Measurements from ENCODE around the gene SLC1A7.

DNA sequence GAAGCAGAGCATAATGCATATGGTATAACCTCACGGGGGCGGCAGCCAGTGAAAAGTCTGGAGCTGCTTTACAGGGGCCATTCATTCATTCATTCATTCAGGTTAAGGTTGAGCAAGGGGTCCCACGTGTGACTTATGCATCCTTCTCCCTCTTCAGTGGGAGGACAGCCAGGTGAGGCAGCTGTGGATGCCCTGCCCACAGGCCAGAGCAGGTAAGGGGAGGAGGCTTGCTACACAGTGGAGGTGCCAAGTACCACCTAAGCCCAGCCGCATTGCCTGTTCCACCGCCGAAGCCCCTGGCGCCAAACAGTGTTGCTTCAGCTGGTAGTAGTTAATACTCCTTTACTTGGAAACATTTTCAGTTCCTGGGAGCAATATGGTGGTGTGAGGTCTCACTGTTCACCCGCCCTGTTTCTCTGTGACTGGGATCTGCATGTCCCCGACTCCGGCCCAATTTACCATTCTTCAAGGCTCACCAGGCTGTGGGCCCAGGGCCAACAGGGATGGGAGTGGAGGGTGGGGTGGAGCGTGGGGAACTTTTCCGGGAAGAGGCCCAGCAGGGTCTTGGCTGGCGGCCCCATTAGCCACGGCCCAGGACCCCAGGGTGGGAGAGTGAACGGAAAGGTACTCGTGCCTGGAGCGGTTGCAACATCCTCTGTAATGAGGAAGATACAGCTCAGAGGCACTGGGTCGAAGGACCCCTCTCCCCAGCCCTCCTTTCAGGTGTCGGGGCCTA is 81.1 kb downstream of the SLC1A7 start:
- TF ChIP-seq, protein P1, sequence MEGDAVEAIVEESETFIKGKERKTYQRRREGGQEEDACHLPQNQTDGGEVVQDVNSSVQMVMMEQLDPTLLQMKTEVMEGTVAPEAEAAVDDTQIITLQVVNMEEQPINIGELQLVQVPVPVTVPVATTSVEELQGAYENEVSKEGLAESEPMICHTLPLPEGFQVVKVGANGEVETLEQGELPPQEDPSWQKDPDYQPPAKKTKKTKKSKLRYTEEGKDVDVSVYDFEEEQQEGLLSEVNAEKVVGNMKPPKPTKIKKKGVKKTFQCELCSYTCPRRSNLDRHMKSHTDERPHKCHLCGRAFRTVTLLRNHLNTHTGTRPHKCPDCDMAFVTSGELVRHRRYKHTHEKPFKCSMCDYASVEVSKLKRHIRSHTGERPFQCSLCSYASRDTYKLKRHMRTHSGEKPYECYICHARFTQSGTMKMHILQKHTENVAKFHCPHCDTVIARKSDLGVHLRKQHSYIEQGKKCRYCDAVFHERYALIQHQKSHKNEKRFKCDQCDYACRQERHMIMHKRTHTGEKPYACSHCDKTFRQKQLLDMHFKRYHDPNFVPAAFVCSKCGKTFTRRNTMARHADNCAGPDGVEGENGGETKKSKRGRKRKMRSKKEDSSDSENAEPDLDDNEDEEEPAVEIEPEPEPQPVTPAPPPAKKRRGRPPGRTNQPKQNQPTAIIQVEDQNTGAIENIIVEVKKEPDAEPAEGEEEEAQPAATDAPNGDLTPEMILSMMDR (IDR thresholded peaks at IDR 0.05; ENCODE audit: insufficient read depth, low read length, poor library complexity, severe bottlenecking), result no peak
- TF ChIP-seq EZH2phosphoT487 (conservative IDR thresholded peaks at IDR 0.05; ENCODE audit: low read length), result no peak
